Astrocyte of the cerebellum (primary cell): Measurements from ENCODE around the gene DCD.

Source experiments
- DNase-seq: peaks from one replicate; pipeline ENCODE4 v3.0.0-alpha.2; 2011; ENCODE audit warnings: low read depth
- H3K4me3 ChIP-seq: 2 replicates; pipeline ENCODE4 v1.5.1; 2011; ENCODE audit warnings: mild to moderate bottlenecking, low read depth, low read length, moderate library complexity
- CTCF ChIP-seq: IDR thresholded peaks from 2 replicates; pipeline ENCODE4 v1.5.1; 2012; ENCODE audit warnings: low read length, low read depth, moderate library complexity, mild to moderate bottlenecking; ENCODE audit errors: missing control alignments
- in situ Hi-C: cut with HindIII; loops from 2 replicates; pipeline ENCODE4 v1.10.0; 2017; ENCODE audit warnings: low sequenced_read_pairs

Gene DCD

GRCh38 chr12:54684636-54685630 lies 36.8 kb upstream of the DCD start:
- no peak for DNase-seq
- in situ Hi-C loops, result no loop called here
- no peak for TF ChIP-seq CTCF
- no peak overlapping the region for H3K4me3 ChIP-seq

GRCh38 chr12:54683398-54683797 lies 35.2 kb upstream of the DCD start:
- TF ChIP-seq CTCF, result no peak
- in situ Hi-C loops, result no loop called here

GRCh38 chr12:54682674-54683073 lies 34.5 kb upstream of the DCD start:
- no peak for TF ChIP-seq CTCF
- no peak for DNase-seq
- in situ Hi-C loops, result no loop called here
- no peak overlapping the region for H3K4me3 ChIP-seq

More at GRCh38 chr12:54683398-54683797, 35.2 kb upstream of the DCD start:
- DNase-seq, result no peak
- H3K4me3 ChIP-seq, result no peak overlapping the region

- in situ Hi-C loops, result no loop called here
- H3K4me3 ChIP-seq, result no peak overlapping the region
- TF ChIP-seq CTCF, result peak; percentile 37
- no peak for DNase-seq
These were observed 32.2 kb upstream of the DCD start for GRCh38 chr12:54680374-54680773.

GRCh38 chr12:54678131-54678530 lies 30.0 kb upstream of the DCD start:
- H3K4me3 ChIP-seq, result no peak overlapping the region
- DNase-seq, result no peak
- in situ Hi-C loops, result no loop called here
- TF ChIP-seq CTCF, result no peak

GRCh38 chr12:54667945-54668344 lies 19.8 kb upstream of the DCD start:
- in situ Hi-C loops, result no loop called here
- no peak overlapping the region for H3K4me3 ChIP-seq
- no peak for DNase-seq
- TF ChIP-seq CTCF, result no peak
